ENCODE results near the gene SBF2. TPM values are rescaled to one million over a fixed set of nuclear protein-coding genes. Genes with fewer than 3 reads are reported as not detected.

The SBF2 gene
- total RNA-seq, 1 experiment from 2014 or later = 30.2 TPM

DNA sequence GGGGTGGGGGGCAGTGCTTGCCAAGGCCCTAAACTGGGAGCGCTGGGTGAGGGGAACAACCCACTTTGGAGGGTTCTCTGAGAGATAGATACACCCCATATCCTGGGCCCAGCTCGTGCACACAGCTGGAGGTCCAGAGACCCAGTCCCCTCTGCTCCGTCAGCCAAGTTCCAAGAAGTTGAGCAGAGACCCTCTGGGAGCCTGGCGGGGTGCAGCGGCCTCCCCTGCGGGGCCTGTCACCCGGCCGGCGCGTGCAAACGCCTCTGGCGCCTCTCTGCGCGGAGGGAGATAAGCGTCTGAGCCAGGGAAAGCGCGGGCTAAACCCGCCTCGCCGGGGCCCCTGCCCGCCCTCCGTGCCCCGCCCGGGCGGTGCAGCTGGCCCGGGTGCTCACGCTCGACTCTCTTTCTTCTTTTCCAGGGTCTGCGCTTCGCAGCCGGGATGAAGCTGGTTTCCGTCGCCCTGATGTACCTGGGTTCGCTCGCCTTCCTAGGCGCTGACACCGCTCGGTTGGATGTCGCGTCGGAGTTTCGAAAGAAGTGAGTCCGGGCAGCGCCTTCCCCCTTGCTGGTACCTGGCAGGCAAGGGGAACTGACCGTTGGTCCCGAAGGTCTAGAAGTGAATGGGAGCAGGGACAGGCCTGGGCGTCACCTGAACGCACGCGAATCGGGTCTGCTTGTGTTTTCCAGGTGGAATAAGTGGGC, 11.4 kb upstream of the SBF2 start:
- Histone ChIP-seq H3K27ac (ENCODE audit: insufficient read length, low read depth, low read length) (no peak overlapping the region), H3K4me1 (ENCODE audit: insufficient read depth, low read length) (peaks cover 8% of the 10 kb centered on the region), H3K79me1 (ENCODE audit: insufficient read depth, low read depth, low read length, poor library complexity, severe bottlenecking) (no peaks in the 10 kb centered on the region), H4K5ac (ENCODE audit: insufficient read length, low read depth, low read length) (no peak overlapping the region), H2AK5ac (ENCODE audit: insufficient read length, low read length) (no peak overlapping the region), H3K23ac (ENCODE audit: insufficient read length, low read depth, low read length) (no peak overlapping the region), H3K14ac (ENCODE audit: insufficient read depth, low read length) (no peak overlapping the region), H3T11ph (ENCODE audit: low read length) (no peak overlapping the region), H3K27me3 (ENCODE audit: insufficient read depth, low read length) (no peaks in the 10 kb centered on the region; the same call in 1 of the 2 replicates), H4K8ac (replicated peaks; ENCODE audit: insufficient read length, low read depth, low read length) (no peak overlapping the region), H3K23me2 (ENCODE audit: insufficient read length, low read depth, low read length, poor library complexity, severe bottlenecking) (peaks cover 39% of the 10 kb centered on the region), H2BK120ac (ENCODE audit: low read depth, low read length, poor library complexity, severe bottlenecking) (no peak overlapping the region), H4K20me1 (ENCODE audit: control insufficient read depth, insufficient read depth, insufficient read length) (no peaks in the 10 kb centered on the region), H2AFZ (ENCODE audit: low read length) (no peak overlapping the region), H3K9me3 (ENCODE audit: control insufficient read depth, low read depth, low read length) (no peaks in the 10 kb centered on the region), H2BK12ac (ENCODE audit: insufficient read length, low read depth, low read length) (no peak overlapping the region), H3K79me2 (ENCODE audit: insufficient read depth, low read length) (peaks cover 7% of the 10 kb centered on the region; the same call in 1 of the 2 replicates), H2BK5ac (ENCODE audit: insufficient read length, low read length) (no peak overlapping the region), H3K4ac (ENCODE audit: low read depth, low read length) (no peak overlapping the region), H2BK15ac (ENCODE audit: low read depth, low read length) (no peak overlapping the region), H3K9ac (ENCODE audit: extremely low read depth, insufficient read length, low read length) (peak overlapping the region; percentile 70), H3K4me2 (ENCODE audit: insufficient read depth, insufficient read length, low read length) (peak overlapping the region; percentile 75), H4K91ac (ENCODE audit: insufficient read length, low read depth, low read length) (no peak overlapping the region), H3K18ac (ENCODE audit: insufficient read length, low read depth, low read length) (no peak overlapping the region), H2BK20ac (ENCODE audit: low read depth, low read length, poor library complexity, severe bottlenecking) (no peak overlapping the region), H3K56ac (ENCODE audit: insufficient read length, low read depth, low read length) (no peak overlapping the region)
- Mint-ChIP-seq H3K27me3 (ENCODE audit: low read depth) (peaks cover 36% of the 10 kb centered on the region), H3K27ac (peak overlapping the region; percentile 62 to 95 (median 62); a peak in 6 of 7 replicates), H3K4me3 (peak overlapping the region; percentile 84 to 93), H3K9me3 (no peaks in the 10 kb centered on the region; a peak in 1 of 5 replicates), H3K4me1 (peaks cover 47 to 54% of the 10 kb centered on the region in 2 experiments), H3K36me3 (ENCODE audit: insufficient read depth in 1 of 3, low read depth in 3 of 3) (peaks cover 7 to 24% (median 19%) of the 10 kb centered on the region in 3 experiments; a peak in 6 of 7 replicates)
- WGBS (ENCODE audit: extremely low coverage, insufficient read length, low lambda C conversion rate) = no CpG with 5 or more reads among the region's 51 CpGs
- no peak for TF ChIP-seq CTCF (conservative IDR thresholded peaks at IDR 0.05)
- DNase-seq = peak; percentile 55

Data from H9 (cell line).